Osteocyte (in vitro differentiated cells): ENCODE results near the gene SMIM44. TPM values are rescaled to one million over a fixed set of nuclear protein-coding genes. Genes with fewer than 3 reads are reported as not detected.
A peak's percentile ranks its signal among the peaks of the same experiment; 100 is the strongest.
"Not testable (repeated sequence)": the region's sequence is repeated elsewhere in the genome, so short reads cannot be mapped to it uniquely, and the experiment has no call there.

Experiments used
- DNase-seq: peaks from one replicate; pipeline ENCODE4 v3.0.0; 2021; ENCODE audit warnings: mixed read lengths; ENCODE audit not compliant: unreplicated experiment; ENCODE audit errors: extremely low spot score
- H3K27ac Mint-ChIP-seq: one replicate; pipeline ENCODE4 v1.8.0; 2021; ENCODE audit warnings: mild to moderate bottlenecking, mixed read lengths; ENCODE audit not compliant: unreplicated experiment
- H3K27me3 Mint-ChIP-seq: one replicate; pipeline ENCODE4 v1.8.0; 2021; ENCODE audit warnings: mixed read lengths; ENCODE audit not compliant: unreplicated experiment
- H3K36me3 Mint-ChIP-seq: one replicate; pipeline ENCODE4 v1.8.0; 2021; ENCODE audit warnings: mixed read lengths; ENCODE audit not compliant: unreplicated experiment
- H3K4me1 Mint-ChIP-seq: one replicate; pipeline ENCODE4 v1.8.0; 2021; ENCODE audit warnings: mixed read lengths; ENCODE audit not compliant: unreplicated experiment
- H3K4me3 Mint-ChIP-seq: one replicate; pipeline ENCODE4 v1.8.0; 2021; ENCODE audit warnings: mild to moderate bottlenecking, moderate library complexity, mixed read lengths; ENCODE audit not compliant: unreplicated experiment
- H3K9me3 Mint-ChIP-seq: one replicate; pipeline ENCODE4 v1.8.0; 2021; ENCODE audit warnings: mixed read lengths; ENCODE audit not compliant: unreplicated experiment
- CTCF ChIP-seq: fragments of 200-600 bp; sonication (generic); IDR thresholded peaks from 2 replicates; pipeline ENCODE4 v1.5.0; 2021; ENCODE audit warnings: antibody characterized with exemption, mild to moderate bottlenecking, moderate library complexity
- total RNA-seq: library from RNA; stranded (reverse); gene quantifications from 2 replicates; pipeline ENCODE4 v1.2.1, GENCODE V29; 2021

The SMIM44 gene
- total RNA-seq, 1 donor from 2014 or later, result not detected

DNA sequence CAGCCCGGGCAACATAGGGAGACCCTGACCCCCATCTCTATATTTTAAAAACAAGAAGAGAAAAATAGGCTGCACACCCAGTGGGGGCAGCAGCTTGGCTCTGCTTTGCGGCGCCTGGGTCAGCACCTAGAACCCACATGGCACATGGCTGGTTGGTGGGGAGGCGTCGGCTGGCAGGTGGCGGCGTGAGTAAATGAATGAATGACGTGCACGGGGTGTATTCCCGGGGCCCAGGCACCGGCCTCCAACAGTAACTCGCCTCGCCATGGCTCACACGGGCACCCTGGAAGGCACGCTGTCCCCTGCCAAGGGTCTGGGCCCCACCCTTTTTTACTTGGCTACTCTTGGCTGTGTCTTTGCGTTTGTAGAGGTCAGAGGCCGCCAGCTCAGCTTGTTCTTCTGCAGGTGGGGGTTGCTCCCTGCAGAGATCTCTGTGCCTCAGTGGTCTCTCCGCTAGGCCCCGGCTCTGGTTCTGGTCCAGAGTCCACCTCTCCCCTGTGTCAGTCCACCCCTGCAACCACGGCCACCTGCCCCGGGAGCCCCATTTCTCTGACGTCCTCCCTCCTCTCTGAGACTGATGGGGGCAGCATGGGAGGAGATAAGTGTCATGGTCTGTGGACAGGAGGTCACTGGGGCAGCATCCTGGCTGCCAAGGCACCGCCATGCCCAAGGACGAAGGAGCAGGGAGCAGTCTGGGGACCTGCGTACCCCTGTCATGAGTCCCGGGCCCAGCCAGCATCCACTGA is 28.4 kb upstream of the SMIM44 start:
- H3K36me3 Mint-ChIP-seq, result peaks cover 10% of the 10 kb centered on the region
- no peak for TF ChIP-seq CTCF

DNA sequence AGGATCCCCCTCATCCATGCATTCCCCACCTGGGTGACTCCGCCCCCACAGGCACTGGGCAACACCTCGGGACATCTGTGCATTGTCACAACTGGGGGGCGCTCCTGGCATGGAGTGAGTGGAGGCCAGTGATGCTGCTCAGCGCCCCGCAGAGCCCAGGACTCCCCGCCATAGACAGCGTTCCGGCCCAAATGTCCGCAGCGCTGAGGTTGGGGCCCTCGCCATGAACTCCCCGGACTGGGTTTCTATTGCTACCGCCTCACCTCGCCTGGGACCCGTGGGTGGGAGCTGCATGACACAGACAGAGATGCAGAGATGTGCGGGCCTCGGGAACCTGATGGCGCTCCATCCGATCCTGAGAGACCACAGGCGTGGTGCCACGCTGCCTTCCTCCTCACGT is 27.5 kb upstream of the SMIM44 start:
- Mint-ChIP-seq H3K4me3 (no peak overlapping the region), H3K27me3 (no peaks in the 10 kb centered on the region), H3K27ac (no peak overlapping the region), H3K9me3 (no peaks in the 10 kb centered on the region), H3K4me1 (peaks cover 51% of the 10 kb centered on the region), H3K36me3 (peaks cover 10% of the 10 kb centered on the region)
- DNase-seq, result no peak
- no peak for TF ChIP-seq CTCF

More for the DNA sequence above, 28.4 kb upstream of the SMIM44 start:
- H3K27ac Mint-ChIP-seq, result no peak overlapping the region
- no peak overlapping the region for H3K4me3 Mint-ChIP-seq
- no peak for DNase-seq
- no peaks in the 10 kb centered on the region for H3K9me3 Mint-ChIP-seq
- peaks cover 51% of the 10 kb centered on the region for H3K4me1 Mint-ChIP-seq
- H3K27me3 Mint-ChIP-seq, result no peaks in the 10 kb centered on the region

DNA sequence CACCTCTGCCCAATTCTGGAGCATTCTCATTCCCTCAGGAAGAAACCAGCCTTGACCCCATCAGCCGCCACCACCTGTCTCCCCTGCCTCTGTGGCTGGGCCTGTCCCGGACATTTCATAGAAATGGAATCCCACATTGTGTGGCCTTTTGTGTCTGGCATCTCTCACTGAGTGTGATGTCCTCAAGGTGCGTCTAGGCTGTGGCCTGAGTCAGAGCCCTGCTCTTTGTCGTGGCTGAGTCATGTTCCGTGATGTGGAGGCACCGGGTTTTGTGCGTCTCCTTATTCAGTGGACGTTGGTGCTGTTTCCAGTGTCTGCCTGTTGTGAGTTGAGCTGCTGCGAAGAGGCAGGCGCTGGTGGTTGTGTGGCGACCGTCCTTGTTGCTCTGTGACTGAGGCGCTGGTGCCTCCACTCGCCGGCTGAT is 26.3 kb upstream of the SMIM44 start:
- H3K4me3 Mint-ChIP-seq, result peak overlapping the region; percentile 47

DNA sequence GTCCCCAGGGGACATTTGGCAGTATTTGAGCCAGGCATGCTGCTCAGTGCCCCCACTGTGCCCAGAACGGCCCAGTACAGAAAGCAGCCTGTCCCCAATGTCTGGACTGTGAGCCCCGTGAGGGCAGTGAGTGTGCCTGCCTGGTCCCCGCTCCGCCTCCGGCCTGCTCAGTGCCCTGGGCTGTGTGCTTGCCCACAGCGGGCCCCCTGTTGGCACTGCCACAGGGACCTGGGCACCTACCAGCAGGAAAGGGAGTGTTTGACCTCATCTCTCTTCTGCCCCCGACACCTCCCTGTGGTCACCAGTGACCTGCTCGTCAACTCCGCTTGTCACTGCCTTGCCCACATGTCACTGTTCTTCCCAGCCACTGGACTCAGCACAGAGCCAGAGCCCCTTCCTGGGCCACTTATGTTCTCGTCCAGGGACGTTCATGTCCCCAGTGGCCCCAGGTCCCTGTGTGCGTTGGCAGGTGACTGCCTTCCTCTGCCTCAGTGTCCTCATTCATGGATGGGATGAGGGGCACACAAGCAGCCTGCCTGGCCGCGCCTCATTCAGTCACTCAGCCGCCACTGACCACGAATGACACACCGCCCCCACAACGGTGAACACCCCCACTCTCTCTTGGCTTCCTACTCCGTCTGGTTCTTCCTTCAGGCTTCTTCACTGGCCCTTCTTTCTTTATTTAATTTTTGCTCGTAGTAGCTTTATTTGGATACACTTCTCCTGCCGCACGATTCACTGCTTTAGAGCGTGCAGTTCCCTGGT is 25.7 kb upstream of the SMIM44 start:
- Mint-ChIP-seq H3K27ac (peak overlapping the region; percentile 56), H3K27me3 (no peaks in the 10 kb centered on the region), H3K4me1 (peaks cover 42% of the 10 kb centered on the region), H3K4me3 (peak overlapping the region; percentile 47), H3K36me3 (peaks cover 10% of the 10 kb centered on the region), H3K9me3 (no peaks in the 10 kb centered on the region)
- TF ChIP-seq CTCF, result no peak
- DNase-seq, result no peak

More for the DNA sequence above, 26.3 kb upstream of the SMIM44 start:
- no peak for DNase-seq
- TF ChIP-seq CTCF, result no peak
- H3K36me3 Mint-ChIP-seq, result peaks cover 10% of the 10 kb centered on the region
- H3K4me1 Mint-ChIP-seq, result peaks cover 49% of the 10 kb centered on the region
- H3K27me3 Mint-ChIP-seq, result no peaks in the 10 kb centered on the region
- no peak overlapping the region for H3K27ac Mint-ChIP-seq
- no peaks in the 10 kb centered on the region for H3K9me3 Mint-ChIP-seq

- H3K9me3 Mint-ChIP-seq, H3K36me3 Mint-ChIP-seq: not testable (repeated sequence)
These were observed 24.9 kb upstream of the SMIM44 start for GRCh38 chr19:3508121-3508661.

More at GRCh38 chr19:3508121-3508661, 24.9 kb upstream of the SMIM44 start:
- Mint-ChIP-seq H3K4me3 (peak overlapping the region; percentile 91), H3K27ac (peak overlapping the region; percentile 27), H3K4me1 (peaks cover 37% of the 10 kb centered on the region)
- DNase-seq, H3K27me3 Mint-ChIP-seq: not testable (repeated sequence)
